SU-DHL-6 (cell line): ENCODE measurements around the gene PRKCZ.

ENCODE experiments used
- H2AFZ ChIP-seq: fragments of 200-600 bp; sonication (generic); 2 replicates; pipeline ENCODE4 v1.6.1; 2014; ENCODE audit warnings: low read depth, mild to moderate bottlenecking, moderate library complexity, mixed read lengths, antibody characterized with exemption, low read length; ENCODE audit not compliant: severe bottlenecking
- H3F3A ChIP-seq: fragments of 200-600 bp; shearing (Covaris generic); 2 replicates; pipeline ENCODE4 v1.6.0; 2016; ENCODE audit warnings: antibody characterized with exemption, mild to moderate bottlenecking; ENCODE audit not compliant: insufficient read depth
- H3K27ac ChIP-seq: fragments of 200-600 bp; sonication (generic); 2 replicates; pipeline ENCODE4 v1.5.1; 2016; ENCODE audit warnings: low read depth, mild to moderate bottlenecking, low read length, moderate library complexity, mixed read lengths
- H3K27me3 ChIP-seq: fragments of 200-600 bp; sonication (generic), shearing (Covaris generic); 2 replicates; pipeline ENCODE4 v1.6.0; 2014; ENCODE audit warnings: mild to moderate bottlenecking, low read length
- H3K36me3 ChIP-seq: fragments of 200-600 bp; sonication (generic); 2 replicates; pipeline ENCODE4 v1.6.1; 2014; ENCODE audit warnings: mild to moderate bottlenecking, low read length, mixed read lengths
- H3K4me2 ChIP-seq: fragments of 300-600, 200-600 bp; shearing (Covaris generic), sonication (generic); 2 replicates; pipeline ENCODE4 v1.6.0; 2014; ENCODE audit warnings: low read length, low read depth, mild to moderate bottlenecking; ENCODE audit not compliant: poor library complexity, severe bottlenecking
- H3K4me3 ChIP-seq: fragments of 200-600 bp; sonication (generic); 2 replicates; pipeline ENCODE4 v1.5.1; 2014; ENCODE audit warnings: antibody characterized with exemption, low read length, mild to moderate bottlenecking, mixed read lengths; ENCODE audit not compliant: insufficient read depth, poor library complexity, severe bottlenecking
- H3K79me2 ChIP-seq: fragments of 200-600 bp; sonication (generic); 2 replicates; pipeline ENCODE4 v1.6.1; 2014; ENCODE audit warnings: mild to moderate bottlenecking, low read length, moderate library complexity; ENCODE audit not compliant: insufficient read depth
- H3K9ac ChIP-seq: fragments of 200-600 bp; sonication (generic); 2 replicates; pipeline ENCODE4 v1.7.0; 2014; ENCODE audit warnings: mild to moderate bottlenecking, low read length
- H3K9me2 ChIP-seq: fragments of 200-600 bp; sonication (generic); replicated peaks from 2 replicates; pipeline ENCODE4 v1.6.1; 2014; ENCODE audit warnings: low read length; ENCODE audit not compliant: insufficient read depth
- H3K9me3 ChIP-seq: fragments of 200-600 bp; sonication (generic); 2 replicates; pipeline ENCODE4 v1.6.1; 2014; ENCODE audit warnings: low read length, mixed read lengths; ENCODE audit not compliant: insufficient read depth
- H4K20me1 ChIP-seq: fragments of 200-600 bp; sonication (generic); 2 replicates; pipeline ENCODE4 v1.6.1; 2014; ENCODE audit warnings: low read depth, mild to moderate bottlenecking, antibody characterized with exemption, low read length, moderate library complexity, mixed read lengths
- CTCF ChIP-seq: fragments of 200-600 bp; sonication (generic); IDR thresholded peaks from one replicate; pipeline ENCODE4 v1.5.1; 2017; ENCODE audit warnings: antibody characterized with exemption, mild to moderate bottlenecking, low read length, moderate library complexity; ENCODE audit not compliant: insufficient read depth, poor library complexity, severe bottlenecking
- EZH2phosphoT487 ChIP-seq: fragments of 200-600 bp; sonication (generic), shearing (Covaris generic); conservative IDR thresholded peaks from 2 replicates; pipeline ENCODE4 v1.6.1; 2018; ENCODE audit warnings: mild to moderate bottlenecking, antibody characterized with exemption, low read length, moderate library complexity, mixed read lengths

The PRKCZ gene

GRCh38 chr1:2074944-2075740 is 24.9 kb downstream of the PRKCZ start:
- Histone ChIP-seq H3K36me3 (no peaks in the 10 kb centered on the region), H3K9ac (no peak overlapping the region)

GRCh38 chr1:2076826-2077225 is 26.6 kb downstream of the PRKCZ start:
- Histone ChIP-seq H2AFZ (no peak overlapping the region), H3F3A (no peaks in the 10 kb centered on the region), H3K9ac (no peak overlapping the region), H3K36me3 (no peaks in the 10 kb centered on the region), H4K20me1 (no peaks in the 10 kb centered on the region), H3K9me2 (no peaks in the 10 kb centered on the region), H3K4me2 (no peak overlapping the region), H3K9me3 (peaks cover 18% of the 10 kb centered on the region; the same call in 1 of the 2 replicates), H3K27ac (no peak overlapping the region), H3K79me2 (no peaks in the 10 kb centered on the region), H3K4me3 (no peak overlapping the region), H3K27me3 (no peaks in the 10 kb centered on the region)
- no peak for TF ChIP-seq EZH2phosphoT487
- TF ChIP-seq CTCF = no peak

More at GRCh38 chr1:2074944-2075740, 24.9 kb downstream of the PRKCZ start:
- Histone ChIP-seq H3K9me2 (no peaks in the 10 kb centered on the region), H2AFZ (no peak overlapping the region), H3K27ac (no peak overlapping the region), H3K79me2 (no peaks in the 10 kb centered on the region), H3F3A (no peaks in the 10 kb centered on the region), H4K20me1 (no peaks in the 10 kb centered on the region), H3K4me3 (no peak overlapping the region), H3K27me3 (no peaks in the 10 kb centered on the region), H3K4me2 (no peak overlapping the region), H3K9me3 (peaks cover 18% of the 10 kb centered on the region; the same call in 1 of the 2 replicates)
- no peak for TF ChIP-seq EZH2phosphoT487
- no peak for TF ChIP-seq CTCF

- TF ChIP-seq EZH2phosphoT487 (no peak), CTCF (no peak)
- no peak overlapping the region for H2AFZ ChIP-seq
- no peaks in the 10 kb centered on the region for H3K36me3 ChIP-seq
- H3K27ac ChIP-seq = no peak overlapping the region
- no peak overlapping the region for H3K9ac ChIP-seq
- H3K27me3 ChIP-seq = no peaks in the 10 kb centered on the region
- H4K20me1 ChIP-seq = no peaks in the 10 kb centered on the region
- H3K9me3 ChIP-seq = peaks cover 18% of the 10 kb centered on the region; the same call in 1 of the 2 replicates
- H3K4me3 ChIP-seq = no peak overlapping the region
- H3K79me2 ChIP-seq = no peaks in the 10 kb centered on the region
- H3F3A ChIP-seq = no peaks in the 10 kb centered on the region
- no peak overlapping the region for H3K4me2 ChIP-seq
- H3K9me2 ChIP-seq = no peaks in the 10 kb centered on the region
Measured at GRCh38 chr1:2078170-2078569, 28.0 kb downstream of the PRKCZ start.
